ENCODE results near the gene GNG13.

Gene GNG13

GRCh38 chr16:794091-794822 is 6.3 kb downstream of the GNG13 start:
- DNase-seq (ENCODE audit: low read depth) = no peak

- no peak for DNase-seq (ENCODE audit: low read depth)
Measured at GRCh38 chr16:793414-793813, 7.1 kb downstream of the GNG13 start.

- DNase-seq (ENCODE audit: low read depth) = no peak
Measured at GRCh38 chr16:792221-792995, 8.1 kb downstream of the GNG13 start.

- no peak for DNase-seq (ENCODE audit: low read depth)
Measured at GRCh38 chr16:791131-791530, 9.4 kb downstream of the GNG13 start.

- DNase-seq (ENCODE audit: low read depth) = no peak
Measured at GRCh38 chr16:790086-790485, 10.4 kb downstream of the GNG13 start.

- DNase-seq (ENCODE audit: low read depth) = no peak
Measured at GRCh38 chr16:789191-789850, 11.2 kb downstream of the GNG13 start.

- peak; percentile 81 for DNase-seq (ENCODE audit: low read depth)
Measured at GRCh38 chr16:788399-789126, 12.0 kb downstream of the GNG13 start, which contains the start of gene CHTF18. Gene CHTF18, plus strand, starts transcription at chr16:788620. Its CDS starts 65 bp downstream, at chr16:788685.

GRCh38 chr16:787978-788398 is 12.5 kb downstream of the GNG13 start, which contains the start of gene RPUSD1:
Gene RPUSD1, minus strand, starts transcription at chr16:788381. Its CDS starts 644 bp downstream, at chr16:787737.
- no peak for DNase-seq (ENCODE audit: low read depth)

- no peak for DNase-seq (ENCODE audit: low read depth)
Measured at GRCh38 chr16:787321-787966, 13.1 kb downstream of the GNG13 start.

GRCh38 chr16:785563-786535 is 14.7 kb downstream of the GNG13 start:
- DNase-seq (ENCODE audit: low read depth) = peak; percentile 65

GRCh38 chr16:784431-784830 is 16.1 kb downstream of the GNG13 start:
- DNase-seq (ENCODE audit: low read depth) = no peak

- peak; percentile 34 for DNase-seq (ENCODE audit: low read depth)
Measured at GRCh38 chr16:783404-784161, 17.0 kb downstream of the GNG13 start.

- no peak for DNase-seq (ENCODE audit: low read depth)
Measured at GRCh38 chr16:782766-783403, 17.6 kb downstream of the GNG13 start.

- no peak for DNase-seq (ENCODE audit: low read depth)
Measured at GRCh38 chr16:782258-782657, 18.3 kb downstream of the GNG13 start.

GRCh38 chr16:781346-782010 is 19.1 kb downstream of the GNG13 start:
- peak; percentile 79 for DNase-seq (ENCODE audit: low read depth)

GRCh38 chr16:780296-780695 is 20.2 kb downstream of the GNG13 start:
- no peak for DNase-seq (ENCODE audit: low read depth)

GRCh38 chr16:779561-779960 is 21.0 kb downstream of the GNG13 start:
- DNase-seq (ENCODE audit: low read depth) = no peak

- DNase-seq (ENCODE audit: low read depth) = no peak
Measured at GRCh38 chr16:778909-779527, 21.5 kb downstream of the GNG13 start.

All from amniotic epithelial cell (primary cell).